HepG2 (cell line): ENCODE data around the gene NAT9.

Source experiments
- FOXA1 ChIP-seq, 2 experiments: fragments of 450-650 bp in 1 of 2; sonication (generic) in 1 of 2; formaldehyde crosslinking in 1 of 2; IDR thresholded peaks; 2 replicates each; pipeline versions ENCODE4 v1.4.0 to v1.6.1; 2016 to 2020; ENCODE audit warnings: missing genetic modification reagents in 1 of 2
- GABPB1 ChIP-seq: IDR thresholded peaks from 2 replicates; pipeline ENCODE4 v1.6.1; 2016; ENCODE audit warnings: mild to moderate bottlenecking, missing genetic modification reagents, moderate library complexity, missing compliant biosample characterization
- TP53 ChIP-seq: sonication (generic); formaldehyde crosslinking; conservative IDR thresholded peaks from 2 replicates; pipeline ENCODE4 v1.4.0; 2020; ENCODE audit warnings: missing genetic modification reagents
- ZMYM2 ChIP-seq: sonication (generic); formaldehyde crosslinking; IDR thresholded peaks from 2 replicates; pipeline ENCODE4 v1.8.0; 2022; ENCODE audit warnings: mild to moderate bottlenecking, missing genetic modification reagents
- TF ChIP-seq, protein P1 (sequence below): IDR thresholded peaks from 2 replicates; pipeline ENCODE4 v1.6.1; 2012; ENCODE audit warnings: inconsistent platforms
- TF ChIP-seq, protein P2 (sequence below): IDR thresholded peaks from 2 replicates; pipeline ENCODE4 v1.6.1; 2016; ENCODE audit warnings: mild to moderate bottlenecking
- TF ChIP-seq, protein P3 (sequence below): sonication (generic); formaldehyde crosslinking; IDR thresholded peaks from 2 replicates; pipeline ENCODE4 v1.5.0; 2020; ENCODE audit warnings: mild to moderate bottlenecking, missing genetic modification reagents, moderate library complexity

DNA sequence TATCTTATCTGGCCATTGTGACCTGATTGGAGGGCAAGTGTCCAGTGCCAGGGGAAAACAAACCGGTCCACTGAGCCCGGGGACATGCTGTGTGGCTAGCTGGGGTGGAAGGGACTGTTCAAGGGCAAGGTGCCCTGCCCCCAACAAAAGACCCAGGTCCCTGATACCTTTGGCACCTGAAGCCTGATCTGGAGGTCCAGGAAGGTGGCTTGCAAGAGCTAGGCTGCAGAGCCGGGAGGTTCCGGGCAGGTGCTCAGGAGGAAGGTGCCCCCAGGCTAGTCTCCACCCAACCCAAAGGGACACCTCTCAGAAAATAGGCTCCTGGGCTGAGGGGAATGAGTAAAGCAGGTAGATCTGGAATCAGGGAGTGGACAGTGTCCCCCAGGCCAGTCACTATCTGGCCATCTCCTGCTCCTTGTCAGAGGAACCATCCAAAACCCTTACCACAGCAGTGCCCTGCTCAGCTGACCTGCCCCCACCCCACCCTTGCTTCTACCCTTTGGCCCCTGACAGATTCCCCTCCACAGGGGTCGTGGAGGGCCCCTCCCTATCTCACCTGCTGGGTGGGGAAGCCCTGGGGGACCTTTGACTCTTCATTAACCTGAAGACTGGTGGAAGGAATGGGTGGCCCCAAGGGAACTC is 6.2 kb downstream of the NAT9 start:
- TF ChIP-seq, protein P1, sequence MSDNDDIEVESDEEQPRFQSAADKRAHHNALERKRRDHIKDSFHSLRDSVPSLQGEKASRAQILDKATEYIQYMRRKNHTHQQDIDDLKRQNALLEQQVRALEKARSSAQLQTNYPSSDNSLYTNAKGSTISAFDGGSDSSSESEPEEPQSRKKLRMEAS: no peak
- TF ChIP-seq GABPB1 (CRISPR knock-in tag) (no peak; the same call in 1 of the 2 replicates), FOXA1 (IDR thresholded peaks at IDR 0.05) (no peak), FOXA1 (CRISPR knock-in tag; IDR thresholded peaks at IDR 0.05) (no peak), ZMYM2 (CRISPR knock-in tag) (no peak), TP53 (CRISPR knock-in tag) (no peak)
- TF ChIP-seq, protein P2, sequence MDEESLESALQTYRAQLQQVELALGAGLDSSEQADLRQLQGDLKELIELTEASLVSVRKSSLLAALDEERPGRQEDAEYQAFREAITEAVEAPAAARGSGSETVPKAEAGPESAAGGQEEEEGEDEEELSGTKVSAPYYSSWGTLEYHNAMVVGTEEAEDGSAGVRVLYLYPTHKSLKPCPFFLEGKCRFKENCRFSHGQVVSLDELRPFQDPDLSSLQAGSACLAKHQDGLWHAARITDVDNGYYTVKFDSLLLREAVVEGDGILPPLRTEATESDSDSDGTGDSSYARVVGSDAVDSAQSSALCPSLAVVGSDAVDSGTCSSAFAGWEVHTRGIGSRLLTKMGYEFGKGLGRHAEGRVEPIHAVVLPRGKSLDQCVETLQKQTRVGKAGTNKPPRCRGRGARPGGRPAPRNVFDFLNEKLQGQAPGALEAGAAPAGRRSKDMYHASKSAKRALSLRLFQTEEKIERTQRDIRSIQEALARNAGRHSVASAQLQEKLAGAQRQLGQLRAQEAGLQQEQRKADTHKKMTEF: no peak; the same call in none of the 2 replicates
- TF ChIP-seq, protein P3, sequence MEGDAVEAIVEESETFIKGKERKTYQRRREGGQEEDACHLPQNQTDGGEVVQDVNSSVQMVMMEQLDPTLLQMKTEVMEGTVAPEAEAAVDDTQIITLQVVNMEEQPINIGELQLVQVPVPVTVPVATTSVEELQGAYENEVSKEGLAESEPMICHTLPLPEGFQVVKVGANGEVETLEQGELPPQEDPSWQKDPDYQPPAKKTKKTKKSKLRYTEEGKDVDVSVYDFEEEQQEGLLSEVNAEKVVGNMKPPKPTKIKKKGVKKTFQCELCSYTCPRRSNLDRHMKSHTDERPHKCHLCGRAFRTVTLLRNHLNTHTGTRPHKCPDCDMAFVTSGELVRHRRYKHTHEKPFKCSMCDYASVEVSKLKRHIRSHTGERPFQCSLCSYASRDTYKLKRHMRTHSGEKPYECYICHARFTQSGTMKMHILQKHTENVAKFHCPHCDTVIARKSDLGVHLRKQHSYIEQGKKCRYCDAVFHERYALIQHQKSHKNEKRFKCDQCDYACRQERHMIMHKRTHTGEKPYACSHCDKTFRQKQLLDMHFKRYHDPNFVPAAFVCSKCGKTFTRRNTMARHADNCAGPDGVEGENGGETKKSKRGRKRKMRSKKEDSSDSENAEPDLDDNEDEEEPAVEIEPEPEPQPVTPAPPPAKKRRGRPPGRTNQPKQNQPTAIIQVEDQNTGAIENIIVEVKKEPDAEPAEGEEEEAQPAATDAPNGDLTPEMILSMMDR (CRISPR knock-in tag): no peak
